SJCRH30 (cell line): ENCODE results near the gene CCDC91. TPM values are rescaled to one million over a fixed set of nuclear protein-coding genes. Genes with fewer than 3 reads are reported as not detected.
A peak's percentile ranks its signal among the peaks of the same experiment; 100 is the strongest.

Experiments
- DNase-seq, 2 experiments: peaks; one replicate each; pipeline ENCODE4 v3.0.0-alpha.2; 2015 to 2020
- H3K27ac ChIP-seq: fragments of 250-450 bp; sonication (Bioruptor Pico); 2 replicates; pipeline ENCODE4 v1.5.1; 2020; ENCODE audit warnings: mild to moderate bottlenecking, moderate library complexity
- H3K27me3 ChIP-seq: fragments of 250-450 bp; sonication (Bioruptor Pico); 2 replicates; pipeline ENCODE4 v1.5.1; 2020; ENCODE audit warnings: mild to moderate bottlenecking, moderate library complexity
- H3K36me3 ChIP-seq: fragments of 250-450 bp; sonication (Bioruptor Pico); 2 replicates; pipeline ENCODE4 v1.5.1; 2020; ENCODE audit warnings: mild to moderate bottlenecking, moderate library complexity
- H3K4me1 ChIP-seq: fragments of 250-450 bp; sonication (Bioruptor Pico); 2 replicates; pipeline ENCODE4 v1.5.1; 2020; ENCODE audit warnings: mild to moderate bottlenecking, moderate library complexity
- H3K4me3 ChIP-seq: fragments of 250-450 bp; sonication (Bioruptor Pico); 2 replicates; pipeline ENCODE4 v1.5.1; 2020; ENCODE audit warnings: mild to moderate bottlenecking, moderate library complexity
- H3K9me3 ChIP-seq: fragments of 250-450 bp; sonication (Bioruptor Pico); replicated peaks from 2 replicates; pipeline ENCODE4 v1.5.1; 2020; ENCODE audit warnings: mild to moderate bottlenecking, moderate library complexity
- total RNA-seq: library from RNA; depleted of rRNA; stranded (reverse); fragments of >200 nt; shearing (Covaris generic); gene quantifications from 2 replicates; pipeline ENCODE4 v1.2.3, GENCODE V29; 2014

The CCDC91 gene
- total RNA-seq, 1 experiment from 2014 or later, result 46.8 TPM

GRCh38 chr12:28479683-28480082 lies 289.4 kb downstream of the CCDC91 start:
- H3K36me3 ChIP-seq, result no peaks in the 10 kb centered on the region; the same call in 1 of the 2 replicates
- no peak for DNase-seq
- no peak overlapping the region for H3K4me3 ChIP-seq
- H3K9me3 ChIP-seq, result 0 out of 2 replicates have a peak, but pooled peaks cover 3% of the 10 kb centered on the region
- no peaks in the 10 kb centered on the region for H3K4me1 ChIP-seq
- no peak overlapping the region for H3K27ac ChIP-seq
- no peaks in the 10 kb centered on the region for H3K27me3 ChIP-seq

GRCh38 chr12:28484156-28484555 lies 293.9 kb downstream of the CCDC91 start:
- H3K27ac ChIP-seq, result no peak overlapping the region
- no peaks in the 10 kb centered on the region for H3K27me3 ChIP-seq
- no peaks in the 10 kb centered on the region; the same call in none of the 2 replicates for H3K36me3 ChIP-seq
- no peaks in the 10 kb centered on the region for H3K4me1 ChIP-seq
- H3K4me3 ChIP-seq, result no peak overlapping the region
- DNase-seq, result no peak
- H3K9me3 ChIP-seq, result no peaks in the 10 kb centered on the region

GRCh38 chr12:28486521-28486920 lies 296.3 kb downstream of the CCDC91 start:
- no peak overlapping the region for H3K27ac ChIP-seq
- no peaks in the 10 kb centered on the region for H3K4me1 ChIP-seq
- H3K27me3 ChIP-seq, result no peaks in the 10 kb centered on the region
- no peak overlapping the region for H3K4me3 ChIP-seq
- no peaks in the 10 kb centered on the region; the same call in 1 of the 2 replicates for H3K36me3 ChIP-seq
- no peaks in the 10 kb centered on the region for H3K9me3 ChIP-seq
- no peak for DNase-seq

GRCh38 chr12:28489246-28489645 lies 299.0 kb downstream of the CCDC91 start:
- Histone ChIP-seq H3K27me3 (no peaks in the 10 kb centered on the region), H3K4me1 (no peaks in the 10 kb centered on the region), H3K9me3 (no peaks in the 10 kb centered on the region), H3K36me3 (no peaks in the 10 kb centered on the region; the same call in 1 of the 2 replicates), H3K27ac (no peak overlapping the region), H3K4me3 (no peak overlapping the region)
- DNase-seq, result no peak

- Histone ChIP-seq H3K27me3 (no peaks in the 10 kb centered on the region), H3K27ac (no peak overlapping the region), H3K4me3 (no peak overlapping the region), H3K4me1 (no peaks in the 10 kb centered on the region), H3K9me3 (peaks cover 4% of the 10 kb centered on the region; the same call in 1 of the 2 replicates), H3K36me3 (peaks cover 6% of the 10 kb centered on the region; the same call in 1 of the 2 replicates)
- no peak for DNase-seq
Observed at GRCh38 chr12:28497889-28498411, 307.7 kb downstream of the CCDC91 start.

GRCh38 chr12:28498850-28499249 lies 308.6 kb downstream of the CCDC91 start:
- Histone ChIP-seq H3K4me1 (no peaks in the 10 kb centered on the region), H3K27me3 (no peaks in the 10 kb centered on the region), H3K4me3 (no peak overlapping the region), H3K9me3 (peaks cover 4% of the 10 kb centered on the region; the same call in 1 of the 2 replicates), H3K36me3 (peaks cover 6% of the 10 kb centered on the region; the same call in 1 of the 2 replicates), H3K27ac (no peak overlapping the region)
- DNase-seq, result no peak

- Histone ChIP-seq H3K4me3 (no peak overlapping the region), H3K9me3 (peaks cover 4% of the 10 kb centered on the region; the same call in 1 of the 2 replicates), H3K27me3 (no peaks in the 10 kb centered on the region), H3K36me3 (peaks cover 6% of the 10 kb centered on the region; the same call in 1 of the 2 replicates), H3K4me1 (no peaks in the 10 kb centered on the region), H3K27ac (no peak overlapping the region)
- no peak for DNase-seq
Observed at GRCh38 chr12:28500373-28501024, 310.2 kb downstream of the CCDC91 start.

GRCh38 chr12:28506271-28506670 lies 316.0 kb downstream of the CCDC91 start:
- Histone ChIP-seq H3K9me3 (no peaks in the 10 kb centered on the region), H3K4me3 (no peak overlapping the region), H3K4me1 (peaks cover 25% of the 10 kb centered on the region), H3K36me3 (no peaks in the 10 kb centered on the region), H3K27ac (no peak overlapping the region), H3K27me3 (no peaks in the 10 kb centered on the region)
- no peak for DNase-seq

- H3K4me1 ChIP-seq, result peaks cover 25% of the 10 kb centered on the region
- DNase-seq, result peak; percentile 27 to 43
- peak overlapping the region; percentile 14 for H3K27ac ChIP-seq
- no peak overlapping the region for H3K4me3 ChIP-seq
- H3K36me3 ChIP-seq, result no peaks in the 10 kb centered on the region
- H3K27me3 ChIP-seq, result no peaks in the 10 kb centered on the region
- no peaks in the 10 kb centered on the region for H3K9me3 ChIP-seq
Observed at GRCh38 chr12:28507033-28507432, 316.8 kb downstream of the CCDC91 start.

- Histone ChIP-seq H3K27ac (peak overlapping the region; percentile 14), H3K4me1 (peaks cover 25% of the 10 kb centered on the region), H3K9me3 (no peaks in the 10 kb centered on the region), H3K4me3 (no peak overlapping the region), H3K36me3 (no peaks in the 10 kb centered on the region), H3K27me3 (no peaks in the 10 kb centered on the region)
- peak; percentile 18 to 27 for DNase-seq
Observed at GRCh38 chr12:28507867-28508266, 317.6 kb downstream of the CCDC91 start.

- H3K36me3 ChIP-seq, result no peaks in the 10 kb centered on the region; the same call in 1 of the 2 replicates
- peaks cover 11% of the 10 kb centered on the region for H3K4me1 ChIP-seq
Observed at GRCh38 chr12:28512406-28512805, 322.1 kb downstream of the CCDC91 start.

GRCh38 chr12:28512876-28513275 lies 322.6 kb downstream of the CCDC91 start:
- Histone ChIP-seq H3K4me3 (no peak overlapping the region), H3K27me3 (no peaks in the 10 kb centered on the region), H3K36me3 (no peaks in the 10 kb centered on the region; the same call in 1 of the 2 replicates), H3K9me3 (no peaks in the 10 kb centered on the region), H3K27ac (no peak overlapping the region), H3K4me1 (peaks cover 6% of the 10 kb centered on the region)
- DNase-seq, result no peak

More at GRCh38 chr12:28512406-28512805, 322.1 kb downstream of the CCDC91 start:
- no peaks in the 10 kb centered on the region for H3K9me3 ChIP-seq
- H3K27me3 ChIP-seq, result no peaks in the 10 kb centered on the region
- H3K4me3 ChIP-seq, result no peak overlapping the region
- DNase-seq, result no peak
- no peak overlapping the region for H3K27ac ChIP-seq

- Histone ChIP-seq H3K27ac (no peak overlapping the region), H3K4me1 (no peaks in the 10 kb centered on the region; the same call in 1 of the 2 replicates), H3K4me3 (no peak overlapping the region), H3K27me3 (no peaks in the 10 kb centered on the region), H3K9me3 (no peaks in the 10 kb centered on the region), H3K36me3 (no peaks in the 10 kb centered on the region; the same call in 1 of the 2 replicates)
- no peak for DNase-seq
Observed at GRCh38 chr12:28513983-28514382, 323.7 kb downstream of the CCDC91 start.

GRCh38 chr12:28517101-28517500 lies 326.8 kb downstream of the CCDC91 start:
- H3K4me1 ChIP-seq, result no peaks in the 10 kb centered on the region; the same call in 1 of the 2 replicates
- H3K4me3 ChIP-seq, result no peak overlapping the region
- no peaks in the 10 kb centered on the region for H3K27me3 ChIP-seq
- no peak for DNase-seq
- H3K9me3 ChIP-seq, result peaks cover 12% of the 10 kb centered on the region
- H3K27ac ChIP-seq, result no peak overlapping the region
- no peaks in the 10 kb centered on the region; the same call in 1 of the 2 replicates for H3K36me3 ChIP-seq

- no peak for DNase-seq
- no peaks in the 10 kb centered on the region for H3K27me3 ChIP-seq
- no peaks in the 10 kb centered on the region for H3K36me3 ChIP-seq
- peaks cover 5% of the 10 kb centered on the region for H3K9me3 ChIP-seq
- H3K27ac ChIP-seq, result no peak overlapping the region
- H3K4me1 ChIP-seq, result no peaks in the 10 kb centered on the region
- no peak overlapping the region for H3K4me3 ChIP-seq
Observed at GRCh38 chr12:28527631-28528249, 337.5 kb downstream of the CCDC91 start.
